Daoy (cell line): ENCODE measurements around the gene EHMT1. TPM values are rescaled to one million over a fixed set of nuclear protein-coding genes. Genes with fewer than 3 reads are reported as not detected.
"Not testable (repeated sequence)": the region's sequence is repeated elsewhere in the genome, so short reads cannot be mapped to it uniquely, and the experiment has no call there.

Experiments used
- DNase-seq: peaks from one replicate; pipeline ENCODE4 v3.0.0-alpha.2; 2015; ENCODE audit warnings: low read depth
- total RNA-seq: library from RNA; depleted of rRNA; stranded (reverse); fragments of >200 nt; shearing (Covaris generic); gene quantifications from 2 replicates; pipeline ENCODE4 v1.2.3, GENCODE V29; 2014

Gene EHMT1
- total RNA-seq, 1 experiment from 2014 or later, result 51.9 TPM

DNA sequence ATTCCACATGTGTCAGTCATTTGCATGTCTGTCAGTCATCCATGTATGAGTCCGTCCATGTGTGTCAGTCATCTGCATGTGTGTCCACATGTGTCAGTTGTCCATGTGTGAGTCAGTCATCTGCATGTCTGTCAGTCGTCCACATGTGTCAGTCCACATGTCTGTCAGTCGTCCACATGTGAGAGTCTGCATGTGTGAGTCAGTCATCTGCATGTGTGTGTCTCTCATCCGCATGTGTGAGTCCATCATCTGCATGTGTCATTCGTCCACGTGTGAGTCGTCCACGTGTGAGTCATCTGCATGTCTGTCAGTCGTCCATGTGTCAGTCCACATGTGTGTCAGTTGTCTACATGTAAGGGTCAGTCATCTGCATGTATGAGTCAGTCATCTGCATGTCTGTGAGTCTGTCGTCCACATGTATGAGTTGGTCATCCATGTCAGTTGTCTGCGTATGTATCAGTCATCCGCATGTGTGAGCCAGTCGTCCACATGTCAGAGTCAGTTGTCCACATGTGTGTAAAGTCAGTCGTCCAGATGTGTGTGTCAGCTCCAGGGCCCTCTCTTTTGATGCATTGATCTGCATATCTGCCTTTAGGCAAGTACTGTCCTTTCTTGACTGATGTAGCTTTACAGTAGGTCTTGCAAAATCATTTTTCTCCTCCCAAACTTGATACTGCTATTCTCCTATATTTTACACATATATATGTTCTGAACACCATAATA, 186.3 kb downstream of the EHMT1 start:
- peak; percentile 27 for DNase-seq

DNA sequence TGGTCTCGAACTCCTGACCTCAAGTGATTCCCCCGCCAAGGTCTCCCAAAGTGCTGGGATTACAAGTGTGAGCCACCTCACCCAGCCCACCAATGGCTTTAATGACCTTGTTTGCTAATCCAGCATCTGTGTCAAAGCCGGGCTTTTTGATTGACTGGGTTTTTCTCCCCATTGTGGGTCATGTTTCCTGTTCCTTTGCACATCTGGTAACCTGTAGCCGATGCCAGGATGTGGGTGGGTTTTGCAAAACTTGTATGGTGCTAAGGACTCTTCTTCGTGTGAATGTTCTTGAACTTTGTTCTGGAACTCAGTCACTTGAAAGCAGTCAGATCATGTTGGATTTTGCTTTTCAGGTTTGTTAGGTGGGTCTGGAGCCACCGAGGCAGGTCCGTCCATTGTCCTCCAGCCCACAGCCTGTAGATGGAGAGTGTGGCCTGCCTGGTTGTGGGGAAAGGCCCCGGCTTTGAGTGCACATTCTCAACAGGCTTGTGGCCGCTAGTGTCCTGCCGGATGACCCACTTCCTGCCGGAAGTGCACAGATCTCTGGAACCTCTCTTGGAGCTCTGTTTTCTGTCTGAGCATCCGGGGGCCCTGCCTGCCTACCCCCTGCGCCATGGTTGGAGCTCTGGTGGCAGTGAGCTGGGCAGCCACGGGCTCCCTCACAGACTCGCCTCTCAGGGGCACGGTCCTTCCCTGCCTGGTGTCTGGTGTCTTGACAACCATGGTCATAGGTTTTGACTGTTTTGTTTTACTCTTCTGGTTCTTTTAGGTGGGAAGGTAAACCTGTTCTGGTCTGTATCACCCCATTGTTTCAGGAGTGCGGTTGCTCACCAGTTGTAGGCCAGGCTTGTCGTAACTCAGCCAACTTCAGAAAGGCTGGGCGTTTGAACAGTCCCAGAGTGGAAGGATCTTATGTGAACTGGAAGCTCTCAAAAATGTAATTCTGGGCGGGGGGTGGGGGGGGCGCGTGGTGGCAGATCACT, 189.2 kb downstream of the EHMT1 start:
- DNase-seq, result no peak

DNA sequence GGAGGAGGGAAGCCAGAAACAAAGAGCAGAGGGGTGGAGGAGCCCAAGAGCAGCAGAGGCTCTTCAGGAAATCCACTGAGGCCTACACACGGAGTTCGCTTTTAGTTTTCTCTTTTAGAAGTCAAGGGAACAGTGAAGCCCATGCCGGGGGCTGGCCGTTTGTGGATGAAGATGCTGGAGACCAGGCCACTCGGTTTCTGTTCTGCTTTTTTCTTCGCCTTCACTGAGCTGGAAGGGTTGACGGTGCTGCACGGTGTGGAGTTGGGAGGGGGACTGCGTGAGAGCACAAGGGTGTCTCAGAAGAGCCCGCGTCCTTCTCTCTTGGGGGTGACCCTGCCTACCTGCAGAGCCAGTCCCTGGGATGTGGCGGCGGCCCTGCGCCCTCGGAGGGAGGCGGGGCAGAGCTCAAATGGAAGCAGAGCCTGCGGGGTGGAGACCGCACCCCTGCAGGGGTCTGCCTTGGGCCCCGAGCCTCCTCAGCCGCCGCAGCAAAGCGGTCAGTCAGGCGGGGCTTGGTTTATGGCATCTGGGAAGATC, 190.3 kb downstream of the EHMT1 start:
- no peak for DNase-seq

DNA sequence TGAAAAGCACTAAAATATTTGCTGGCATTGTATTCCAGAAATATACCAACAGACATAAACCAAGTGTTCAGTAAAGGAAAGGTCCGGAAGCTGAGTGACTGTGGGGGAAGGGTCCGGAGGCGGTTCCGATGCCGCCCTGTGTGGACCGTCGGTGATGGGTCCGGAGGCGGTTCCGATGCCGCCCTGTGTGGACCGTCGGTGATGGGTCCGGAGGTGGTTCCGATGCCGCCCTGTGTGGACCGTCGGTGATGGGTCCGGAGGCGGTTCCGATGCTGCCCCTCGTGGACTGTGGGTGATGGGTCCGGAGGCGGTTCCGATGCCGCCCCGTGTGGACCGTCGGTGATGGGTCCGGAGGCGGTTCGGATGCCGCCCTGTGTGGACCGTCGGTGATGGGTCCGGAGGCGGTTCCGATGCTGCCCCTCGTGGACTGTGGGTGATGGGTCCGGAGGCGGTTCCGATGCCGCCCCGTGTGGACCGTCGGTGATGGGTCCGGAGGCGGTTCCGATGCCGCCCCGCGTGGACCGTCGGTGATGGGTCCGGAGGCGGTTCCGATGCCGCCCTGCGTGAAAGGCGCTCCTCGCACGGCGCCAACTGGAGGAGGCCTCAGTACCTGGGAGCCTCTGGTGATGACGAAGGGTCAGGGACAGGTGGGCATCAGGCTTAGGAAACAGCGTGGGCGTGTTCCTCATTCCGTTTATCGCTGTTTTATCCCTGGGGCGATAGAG, 191.1 kb downstream of the EHMT1 start:
- not testable (repeated sequence) for DNase-seq

DNA sequence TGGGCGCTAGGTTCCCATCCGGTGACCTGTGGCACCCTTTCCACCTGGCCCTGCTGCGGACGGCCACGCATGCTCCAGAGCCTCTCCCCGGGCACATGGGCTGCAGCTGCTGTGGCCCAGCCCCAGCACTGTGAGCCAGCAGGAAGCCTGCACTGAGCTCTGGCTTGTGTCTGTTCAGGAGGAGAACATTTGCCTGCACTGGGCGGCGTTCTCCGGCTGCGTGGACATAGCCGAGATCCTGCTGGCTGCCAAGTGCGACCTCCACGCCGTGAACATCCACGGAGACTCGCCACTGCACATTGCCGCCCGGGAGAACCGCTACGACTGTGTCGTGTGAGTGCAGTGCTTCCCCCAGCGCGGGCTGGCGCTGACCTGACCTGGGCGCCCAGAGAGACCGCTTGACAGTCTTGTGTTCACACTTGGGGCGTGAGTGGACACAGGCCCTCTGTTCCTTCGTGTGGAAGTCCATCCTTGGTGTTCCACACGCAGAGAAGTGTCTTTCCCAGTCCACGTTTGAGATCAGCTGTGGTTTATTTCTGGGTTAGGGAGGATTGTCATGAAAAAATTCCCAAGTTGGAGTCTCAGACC, 192.6 kb downstream of the EHMT1 start:
- DNase-seq, result no peak

DNA sequence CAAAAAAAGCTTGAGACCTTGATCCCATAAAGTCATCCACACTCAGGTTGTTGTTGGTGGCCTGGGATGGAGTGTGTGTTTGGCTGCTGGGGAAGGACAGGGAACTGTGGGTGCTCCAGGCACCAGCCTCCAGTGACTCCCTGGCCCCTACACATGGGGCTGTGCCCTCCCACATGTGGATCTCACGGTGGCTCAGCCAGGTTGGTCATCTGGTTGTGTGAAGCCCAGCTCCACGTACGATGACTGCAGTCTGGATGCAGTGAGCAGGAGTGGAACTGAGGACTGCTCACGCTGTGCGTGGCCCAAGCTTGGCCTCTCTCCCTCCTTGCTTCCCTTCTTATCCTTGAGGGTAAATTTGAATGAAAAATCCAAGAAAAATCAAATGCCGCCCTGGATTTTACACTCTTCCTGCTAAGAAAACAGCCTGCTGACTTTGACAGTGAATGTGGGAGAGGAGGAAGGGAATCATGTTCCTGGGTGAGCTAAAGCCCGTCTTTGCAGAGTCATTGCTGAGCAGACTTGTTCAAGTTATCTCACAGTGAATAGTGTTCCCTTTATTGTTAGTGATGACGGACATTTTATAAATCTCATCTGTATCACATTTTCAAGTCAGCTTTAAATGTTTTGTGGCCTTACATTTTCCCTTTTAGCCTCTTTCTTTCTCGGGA, 193.7 kb downstream of the EHMT1 start:
- no peak for DNase-seq

DNA sequence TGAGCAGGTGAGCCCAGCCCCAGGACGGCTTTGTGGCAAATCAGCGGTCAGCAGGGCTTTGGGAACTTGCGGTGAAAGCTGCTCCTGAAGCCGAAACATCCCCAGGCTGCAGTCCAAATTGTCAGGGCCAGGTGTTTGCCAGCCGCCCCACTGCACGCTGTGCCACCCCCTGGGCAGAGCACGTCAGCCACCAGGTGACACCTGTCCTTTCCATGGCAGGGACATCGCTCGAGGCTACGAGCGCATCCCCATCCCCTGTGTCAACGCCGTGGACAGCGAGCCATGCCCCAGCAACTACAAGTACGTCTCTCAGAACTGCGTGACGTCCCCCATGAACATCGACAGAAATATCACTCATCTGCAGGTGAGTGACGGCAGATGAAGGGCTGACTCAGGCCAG, 194.4 kb downstream of the EHMT1 start:
- DNase-seq, result no peak

DNA sequence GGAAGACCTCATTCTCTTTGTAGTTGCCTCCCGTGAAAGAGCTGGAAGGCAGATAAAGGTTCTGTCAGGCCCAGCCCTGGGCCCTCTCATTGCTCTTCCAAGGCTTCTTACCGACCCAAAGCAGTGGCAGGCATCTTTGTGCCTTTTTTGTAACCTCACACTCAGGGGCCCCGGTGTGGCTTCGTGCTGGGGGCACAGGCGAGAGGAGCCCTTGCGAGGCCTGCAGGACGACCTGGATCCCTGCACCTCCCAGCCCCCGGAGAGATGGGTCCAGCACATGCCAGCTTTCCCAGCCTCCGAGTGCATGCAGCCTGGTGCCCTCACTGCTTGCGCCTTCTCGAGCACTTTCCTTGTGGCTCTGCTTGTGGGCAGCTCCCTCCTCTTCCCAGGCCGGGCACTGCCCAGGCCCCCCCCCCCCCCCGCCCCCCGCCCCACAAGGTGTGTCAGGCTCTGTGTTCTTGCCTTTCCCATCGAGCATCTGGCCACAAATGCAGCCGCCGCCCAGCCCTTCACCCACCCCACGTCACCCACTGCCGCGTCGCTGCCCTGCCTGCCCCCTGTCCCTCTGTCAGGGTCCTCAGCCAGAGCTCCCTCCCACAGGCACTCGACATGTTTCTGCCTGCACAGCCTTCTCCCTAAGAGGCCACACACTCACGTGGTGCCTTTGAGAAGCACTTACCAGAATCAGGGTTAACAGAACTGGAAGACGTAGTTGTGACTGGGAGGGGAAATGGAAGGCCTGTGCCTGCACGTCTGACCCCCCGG, 195.0 kb downstream of the EHMT1 start:
- DNase-seq, result no peak

DNA sequence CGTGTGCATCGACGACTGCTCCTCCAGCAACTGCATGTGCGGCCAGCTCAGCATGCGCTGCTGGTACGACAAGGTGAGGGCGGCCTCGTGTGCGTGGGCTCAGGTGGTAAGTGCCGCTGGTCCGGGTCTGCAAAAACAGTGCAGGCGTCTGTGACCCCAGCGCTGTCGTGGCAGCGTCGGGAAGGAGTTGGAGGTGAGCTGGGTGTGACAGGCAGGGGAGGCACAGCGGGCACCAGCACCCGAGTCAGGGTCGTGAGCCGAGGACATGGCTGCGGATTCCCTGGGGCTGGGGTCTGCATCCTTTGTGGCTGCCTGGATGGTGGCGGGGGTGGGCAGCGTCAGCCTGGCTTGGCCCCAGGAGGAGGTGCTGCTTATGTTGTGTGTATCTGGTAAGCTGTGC, 195.6 kb downstream of the EHMT1 start:
- no peak for DNase-seq

DNA sequence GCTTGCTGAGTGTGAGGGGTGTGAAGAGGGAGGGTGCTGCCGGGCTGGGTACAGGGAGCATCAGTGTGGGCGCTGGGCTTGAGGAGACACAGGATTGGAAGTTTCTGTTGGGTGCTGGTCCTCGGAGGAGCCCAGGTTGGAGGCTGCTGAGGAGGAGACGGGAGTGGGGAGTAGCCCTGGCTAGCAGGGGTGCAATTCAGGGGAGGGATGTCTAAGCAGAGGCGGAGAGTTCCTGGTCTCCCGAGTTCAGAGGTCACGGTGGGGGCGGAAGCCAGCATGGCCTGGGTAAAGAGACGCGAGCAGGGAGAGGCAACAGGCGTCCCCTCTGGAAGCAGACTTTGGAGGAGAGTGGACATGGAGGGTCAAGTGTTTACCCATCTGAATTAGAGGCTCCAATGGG, 196.0 kb downstream of the EHMT1 start:
- DNase-seq, result no peak

DNA sequence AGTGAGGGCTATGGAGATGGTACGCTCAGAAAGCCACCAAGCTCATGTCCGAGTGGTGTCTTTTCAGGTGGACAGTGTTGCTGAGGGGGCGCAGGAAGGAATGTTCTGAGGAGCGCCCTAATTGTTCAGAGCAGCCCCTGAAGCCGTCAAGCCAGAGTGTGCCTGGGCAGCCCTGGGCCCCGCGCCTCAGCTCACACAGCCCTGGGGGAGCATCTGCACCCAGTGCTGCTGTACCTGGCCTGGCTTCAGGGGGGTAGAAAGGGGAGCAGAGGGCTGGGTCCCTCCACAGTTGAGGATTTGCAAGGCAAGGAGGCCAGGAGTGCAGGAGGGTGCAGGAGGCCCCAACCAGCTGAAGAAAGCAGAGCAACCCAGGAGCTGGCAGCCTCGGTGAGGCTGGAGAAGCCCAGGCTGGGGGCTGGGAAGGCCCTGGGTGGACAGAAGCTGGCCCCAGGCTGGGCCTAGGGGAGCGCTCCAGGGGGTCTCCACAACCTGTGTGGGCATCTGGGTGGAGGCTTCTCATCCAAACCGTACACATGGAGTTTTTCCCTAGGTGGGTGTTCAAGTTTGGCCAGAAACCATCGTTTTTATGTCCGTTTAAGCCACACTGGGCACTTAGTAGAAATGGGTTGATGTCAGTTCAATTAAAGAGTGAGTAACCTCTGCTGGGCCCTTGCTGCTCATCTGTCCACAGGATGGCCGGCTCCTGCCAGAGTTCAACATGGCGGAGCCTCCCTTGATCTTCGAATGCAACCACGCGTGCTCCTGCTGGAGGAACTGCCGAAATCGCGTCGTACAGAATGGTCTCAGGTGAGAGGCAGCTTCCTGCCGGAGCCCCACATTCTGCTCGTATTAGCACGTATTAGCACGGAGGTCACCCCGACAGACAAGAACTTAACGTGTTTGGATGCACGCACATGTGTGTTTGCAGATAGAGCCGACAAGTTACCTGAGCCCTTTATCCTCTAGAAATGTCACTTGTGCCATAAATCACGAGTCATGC, 196.8 kb downstream of the EHMT1 start:
- no peak for DNase-seq

DNA sequence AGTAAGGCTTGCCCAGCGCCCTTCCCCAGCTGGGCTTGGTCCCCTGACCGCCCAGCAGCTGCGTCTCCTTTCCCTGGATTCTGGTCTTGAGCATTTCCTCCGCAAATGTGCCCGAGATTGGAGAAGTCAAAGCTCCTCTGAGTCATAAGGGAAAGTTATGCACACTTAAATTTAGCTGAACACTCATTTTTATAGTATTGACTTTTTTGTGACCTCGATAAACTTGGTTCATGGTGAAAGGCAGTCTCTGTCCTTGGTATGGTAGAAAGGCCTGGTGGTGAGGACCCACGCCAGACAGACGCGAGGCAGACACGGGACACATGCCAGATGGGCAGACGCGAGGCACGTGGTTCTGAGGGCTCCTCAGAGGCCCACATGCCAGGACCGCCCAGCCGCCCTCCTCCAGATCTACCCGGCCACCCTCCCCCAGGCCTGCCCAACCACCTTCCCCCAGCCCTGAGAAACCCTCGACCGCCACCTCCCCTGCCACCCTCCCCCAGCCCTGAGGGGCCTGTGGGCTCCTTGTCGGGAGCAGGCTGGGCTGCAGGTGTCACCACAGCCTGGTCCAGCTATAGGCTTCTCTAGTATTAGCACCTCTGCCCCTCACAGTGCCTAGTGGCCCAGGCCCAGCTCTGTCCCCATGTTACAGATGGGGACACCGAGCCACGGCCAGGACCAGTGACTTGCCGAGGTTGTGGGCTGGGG, 197.9 kb downstream of the EHMT1 start:
- no peak for DNase-seq

DNA sequence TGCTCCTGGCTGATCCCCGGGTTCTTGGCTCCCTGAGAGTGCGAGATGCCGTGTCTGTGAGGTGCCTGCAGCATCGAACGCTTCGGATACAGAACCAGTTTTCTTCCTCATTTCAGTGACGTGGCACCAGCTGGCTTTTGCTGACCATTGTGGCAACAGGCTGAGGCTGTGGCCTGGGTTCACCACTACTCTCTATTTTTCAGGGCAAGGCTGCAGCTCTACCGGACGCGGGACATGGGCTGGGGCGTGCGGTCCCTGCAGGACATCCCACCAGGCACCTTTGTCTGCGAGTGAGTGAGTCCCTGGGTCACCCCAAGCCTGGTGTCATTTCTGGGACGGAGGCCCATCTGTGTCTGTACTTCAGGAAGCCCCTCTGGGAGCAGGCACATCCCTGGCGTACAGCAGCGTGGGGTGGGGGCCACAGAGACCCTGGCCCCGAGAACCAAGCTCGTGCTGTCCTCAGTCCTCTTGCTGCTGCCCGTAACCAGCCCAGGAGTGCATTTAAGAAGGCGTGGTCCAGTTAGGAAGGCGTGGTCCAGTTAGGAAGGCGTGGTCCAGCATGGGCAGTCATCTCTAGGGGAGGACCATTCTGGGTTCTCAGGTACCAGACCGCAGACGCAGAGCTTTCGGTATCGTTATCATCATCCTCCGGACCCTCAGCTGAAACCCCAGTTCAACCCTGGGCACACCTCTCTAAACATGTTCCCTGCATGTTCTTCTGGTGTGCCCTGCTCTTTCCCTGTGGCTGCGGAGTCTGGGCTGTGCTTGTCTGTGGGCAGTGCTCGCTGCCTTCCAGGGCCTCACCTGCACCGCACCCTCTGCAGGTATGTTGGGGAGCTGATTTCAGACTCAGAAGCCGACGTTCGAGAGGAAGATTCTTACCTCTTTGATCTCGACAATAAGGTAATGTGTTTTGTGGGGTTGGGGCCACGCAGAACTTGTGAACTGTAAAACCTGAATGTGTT, 198.7 kb downstream of the EHMT1 start:
- DNase-seq, result no peak

DNA sequence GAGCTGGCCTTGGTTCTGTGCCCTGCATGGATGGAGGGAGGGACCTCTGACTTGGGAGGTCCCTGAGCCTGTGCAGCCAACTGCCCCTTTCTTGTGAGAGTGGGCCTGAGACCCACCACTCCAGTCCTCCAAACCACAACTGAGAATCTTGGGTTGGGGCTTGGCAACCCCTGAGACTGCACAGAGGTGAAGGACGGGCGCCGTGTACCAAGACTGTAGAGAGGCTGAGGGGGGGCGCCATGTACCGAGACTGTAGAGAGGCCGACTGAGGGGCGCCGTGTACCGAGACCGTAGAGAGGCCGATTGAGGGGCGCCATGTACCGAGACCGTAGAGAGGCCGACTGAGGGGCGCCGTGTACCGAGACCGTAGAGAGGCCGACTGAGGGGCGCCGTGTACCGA, 199.5 kb downstream of the EHMT1 start:
- no peak for DNase-seq

DNA sequence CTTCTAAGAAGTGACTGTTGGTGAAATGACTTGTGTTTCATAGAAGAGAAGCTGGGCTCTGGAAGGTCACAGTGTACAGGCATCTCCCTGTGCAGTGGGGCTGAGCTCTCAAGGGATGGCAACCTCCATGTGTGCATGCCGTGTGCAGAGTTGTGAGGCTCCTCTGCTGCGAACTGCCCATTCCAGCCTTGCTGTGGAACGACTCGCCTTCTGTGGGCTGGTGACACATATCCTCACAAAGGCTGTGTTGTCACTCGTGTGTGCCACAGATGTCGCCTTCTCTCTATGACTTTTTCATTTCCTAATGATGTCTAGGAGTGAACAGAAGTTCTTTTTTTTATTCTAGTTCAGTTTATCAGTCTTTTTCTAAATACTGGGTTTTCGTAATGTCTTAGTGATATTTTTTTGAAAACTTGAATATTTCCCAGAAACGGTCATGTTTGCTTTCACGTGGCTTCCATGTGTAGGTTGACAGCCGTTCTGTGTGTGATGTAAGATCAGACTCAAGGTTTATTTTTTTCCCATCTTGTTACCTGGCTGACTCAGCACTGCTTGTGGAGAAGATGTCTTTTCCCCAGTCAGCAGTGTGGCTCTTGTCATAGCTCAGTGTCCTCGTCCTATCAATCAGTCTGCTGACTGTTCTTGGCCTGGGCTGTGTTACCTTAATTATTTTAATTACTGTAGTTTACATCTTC, 201.5 kb downstream of the EHMT1 start:
- DNase-seq, result no peak

DNA sequence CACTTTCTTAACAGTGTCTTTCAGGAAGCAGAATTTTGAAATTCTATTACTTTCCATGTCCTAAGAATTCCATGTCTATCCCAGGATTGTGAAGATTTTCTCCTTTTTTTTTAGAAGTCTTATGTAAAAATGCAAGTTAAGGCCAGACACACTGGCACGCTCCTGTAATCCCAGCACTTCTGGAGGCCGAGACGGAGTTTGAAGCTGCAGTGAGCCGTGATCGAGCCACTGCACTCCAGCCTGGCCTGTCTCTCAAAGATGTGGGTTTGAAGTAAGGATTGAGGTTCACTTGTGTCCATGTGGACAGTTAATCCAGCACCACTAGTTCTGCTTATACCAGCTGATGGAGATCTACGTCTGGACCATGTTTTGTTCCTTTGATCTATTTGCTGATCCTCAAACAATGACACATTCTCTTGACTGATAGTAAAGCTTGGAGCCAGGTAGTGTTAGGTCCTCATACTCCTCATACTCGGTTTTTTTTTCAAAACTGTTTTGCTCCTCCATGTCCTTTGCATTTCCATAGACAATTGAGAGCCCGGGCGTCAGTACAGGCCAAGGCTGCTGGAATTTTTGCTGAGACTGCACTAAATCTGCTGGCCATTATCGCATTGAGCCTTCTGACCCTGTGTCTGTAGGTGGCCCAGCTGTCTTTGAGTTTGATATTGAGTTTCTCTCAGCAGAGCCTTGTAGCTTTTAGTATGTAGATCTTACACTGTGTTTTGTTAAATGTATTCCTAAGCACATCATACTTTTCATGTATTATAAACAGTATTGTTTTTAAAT, 205.4 kb downstream of the EHMT1 start:
- DNase-seq, result no peak
